ENCODE results near the gene RELL1. TPM values are rescaled to one million over a fixed set of nuclear protein-coding genes. Genes with fewer than 3 reads are reported as not detected.

Gene RELL1
- total RNA-seq, 2 experiments from 2014 or later = 53.5 to 62.3 TPM

DNA sequence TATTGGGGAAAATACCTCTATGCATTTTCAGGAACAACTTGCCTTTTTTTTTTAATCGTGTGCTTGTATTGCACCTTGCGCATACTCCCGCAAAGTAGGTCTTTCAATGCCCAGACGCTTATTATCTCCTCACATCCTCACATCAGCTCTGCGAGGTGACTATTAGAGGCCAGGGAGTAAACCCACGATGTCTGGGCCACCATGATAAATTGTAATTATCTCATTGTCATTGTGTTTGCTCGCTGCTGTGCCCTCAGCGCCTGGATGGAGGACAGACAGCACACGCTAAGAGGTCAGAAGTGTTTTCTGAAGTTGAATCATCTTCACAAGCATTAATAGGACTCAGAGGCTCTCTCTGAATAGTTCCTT lies 1.0 kb upstream of the RELL1 start:
- TF ChIP-seq, protein P1, sequence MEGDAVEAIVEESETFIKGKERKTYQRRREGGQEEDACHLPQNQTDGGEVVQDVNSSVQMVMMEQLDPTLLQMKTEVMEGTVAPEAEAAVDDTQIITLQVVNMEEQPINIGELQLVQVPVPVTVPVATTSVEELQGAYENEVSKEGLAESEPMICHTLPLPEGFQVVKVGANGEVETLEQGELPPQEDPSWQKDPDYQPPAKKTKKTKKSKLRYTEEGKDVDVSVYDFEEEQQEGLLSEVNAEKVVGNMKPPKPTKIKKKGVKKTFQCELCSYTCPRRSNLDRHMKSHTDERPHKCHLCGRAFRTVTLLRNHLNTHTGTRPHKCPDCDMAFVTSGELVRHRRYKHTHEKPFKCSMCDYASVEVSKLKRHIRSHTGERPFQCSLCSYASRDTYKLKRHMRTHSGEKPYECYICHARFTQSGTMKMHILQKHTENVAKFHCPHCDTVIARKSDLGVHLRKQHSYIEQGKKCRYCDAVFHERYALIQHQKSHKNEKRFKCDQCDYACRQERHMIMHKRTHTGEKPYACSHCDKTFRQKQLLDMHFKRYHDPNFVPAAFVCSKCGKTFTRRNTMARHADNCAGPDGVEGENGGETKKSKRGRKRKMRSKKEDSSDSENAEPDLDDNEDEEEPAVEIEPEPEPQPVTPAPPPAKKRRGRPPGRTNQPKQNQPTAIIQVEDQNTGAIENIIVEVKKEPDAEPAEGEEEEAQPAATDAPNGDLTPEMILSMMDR (conservative IDR thresholded peaks at IDR 0.05; ENCODE audit: low read length) = no peak
- TF ChIP-seq EZH2phosphoT487 (IDR thresholded peaks at IDR 0.05; ENCODE audit: borderline replicate concordance, low read depth, low read length) = no peak
- POLR2A ChIA-PET = interaction anchor here (0.9 to 1.9 kb wide), 4 partner anchors 10 to 113 kb away, joined by 3 to 7 read pairs (median 4); no protein-coding TSS in a partner anchor
- H3K27ac ChIP-seq (ENCODE audit: low read depth, low read length, poor library complexity, severe bottlenecking) = no peak overlapping the region
- no peaks in the 10 kb centered on the region for H3K36me3 ChIP-seq (ENCODE audit: insufficient read depth, low read length)
- DNase-seq (ENCODE audit: low spot score) = no peak
- no peaks in the 10 kb centered on the region for H4K20me1 ChIP-seq (ENCODE audit: insufficient read depth, low read length)
- H3K9me2 ChIP-seq (ENCODE audit: insufficient read depth, low read length) = no peaks in the 10 kb centered on the region
- H2AFZ ChIP-seq (ENCODE audit: low read length) = peak overlapping the region; percentile 95
- peak overlapping the region; percentile 83 for H3K4me2 ChIP-seq (ENCODE audit: low read length)
- peak overlapping the region; percentile 78 for H3K4me3 ChIP-seq (ENCODE audit: low read depth, low read length, poor library complexity, severe bottlenecking)
- CTCF ChIA-PET (ENCODE audit: unreplicated experiment) = interaction anchor here (1.0 kb wide), 1 partner anchor 58 kb away, joined by 3 read pairs; no protein-coding TSS in a partner anchor
- H3K4me1 ChIP-seq (ENCODE audit: insufficient read depth, low read length, poor library complexity, severe bottlenecking) = peaks cover 34% of the 10 kb centered on the region
- no peaks in the 10 kb centered on the region for H3K9me3 ChIP-seq (ENCODE audit: low read length)
- BruUV-seq (replicated peaks) = no TSS peak
- intact Hi-C loops (cut with micrococcal nuclease; ENCODE audit: unreplicated experiment) = loop anchor here (2.0 kb wide), 2 partner anchors 62 to 206 kb away; no protein-coding TSS in a partner anchor
- H3K79me2 ChIP-seq (ENCODE audit: insufficient read depth, low read depth, low read length) = peaks cover 33% of the 10 kb centered on the region

DNA sequence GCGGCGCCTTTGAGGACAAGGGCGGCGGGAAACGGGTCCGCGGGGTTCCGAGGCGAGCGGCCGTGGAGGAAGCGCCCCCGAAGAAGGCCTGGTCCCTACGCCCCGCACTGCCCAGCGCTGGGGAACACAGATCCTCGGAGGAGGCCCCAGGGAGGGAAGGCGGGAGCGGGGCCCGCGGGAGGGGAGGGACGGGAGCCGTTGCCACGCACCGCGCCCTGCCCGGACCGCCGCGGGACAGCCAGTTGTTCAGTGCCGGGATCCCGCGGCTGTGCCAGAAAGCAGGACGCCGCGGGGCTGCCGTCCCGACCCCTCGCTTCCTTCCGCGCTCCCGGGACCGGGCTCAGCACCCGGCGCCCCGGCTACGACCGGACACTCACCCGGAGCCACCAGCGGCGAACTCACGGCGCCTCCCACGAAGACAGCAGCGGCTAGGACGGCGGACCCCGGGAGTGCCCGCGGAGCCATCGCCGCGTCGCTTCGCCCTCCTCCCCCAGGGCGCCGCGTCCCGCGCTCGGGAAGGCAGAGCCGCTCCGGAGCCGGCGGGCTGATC lies 278 bp downstream of the RELL1 start:
- no TSS peak for BruUV-seq (replicated peaks)
- intact Hi-C loops (cut with micrococcal nuclease; ENCODE audit: unreplicated experiment) = loop anchor here (1.0 to 2.0 kb wide), 6 partner anchors 10 to 293 kb away; partner anchors contain the start of gene PGM2
- Histone ChIP-seq H3K4me2 (ENCODE audit: low read length) (peak overlapping the region; percentile 89), H3K4me1 (ENCODE audit: insufficient read depth, low read length, poor library complexity, severe bottlenecking) (peaks cover 45% of the 10 kb centered on the region), H3K9me2 (ENCODE audit: insufficient read depth, low read length) (no peaks in the 10 kb centered on the region), H2AFZ (ENCODE audit: low read length) (peak overlapping the region; percentile 70), H3K9me3 (ENCODE audit: low read length) (no peaks in the 10 kb centered on the region), H4K20me1 (ENCODE audit: insufficient read depth, low read length) (no peaks in the 10 kb centered on the region), H3K27ac (ENCODE audit: low read depth, low read length, poor library complexity, severe bottlenecking) (peak overlapping the region; percentile 75), H3K79me2 (ENCODE audit: insufficient read depth, low read depth, low read length) (peaks cover 43% of the 10 kb centered on the region), H3K36me3 (ENCODE audit: insufficient read depth, low read length) (no peaks in the 10 kb centered on the region), H3K4me3 (ENCODE audit: low read depth, low read length, poor library complexity, severe bottlenecking) (peak overlapping the region; percentile 78)
- ChIA-PET POLR2A (interaction anchor here (0.7 to 1.9 kb wide), 11 partner anchors 9 to 305 kb away, joined by 3 to 7 read pairs (median 4); no protein-coding TSS in a partner anchor), CTCF (ENCODE audit: unreplicated experiment) (interaction anchor here (1.0 kb wide), 1 partner anchor 57 kb away, joined by 3 read pairs; no protein-coding TSS in a partner anchor)
- TF ChIP-seq, protein P1 (conservative IDR thresholded peaks at IDR 0.05; ENCODE audit: low read length) = no peak
- TF ChIP-seq EZH2phosphoT487 (IDR thresholded peaks at IDR 0.05; ENCODE audit: borderline replicate concordance, low read depth, low read length) = no peak
- peak; percentile 65 for DNase-seq (ENCODE audit: low spot score)
